ENCODE results near the gene NSL1. TPM values are rescaled to one million over a fixed set of nuclear protein-coding genes. Genes with fewer than 3 reads are reported as not detected.
"Not testable (repeated sequence)": the region's sequence is repeated elsewhere in the genome, so short reads cannot be mapped to it uniquely, and the experiment has no call there.

The NSL1 gene
- polyA plus RNA-seq, 10 donors, result 30.5 to 36.4 (median 32.6) TPM

GRCh38 chr1:212752934-212753497, 38.6 kb downstream of the NSL1 start:
- DNase-seq, result no peak

GRCh38 chr1:212752252-212752933, 39.2 kb downstream of the NSL1 start:
- DNase-seq, result peak in 2 of 3 donors; percentile 11 to 26

GRCh38 chr1:212749821-212750535, 41.6 kb downstream of the NSL1 start:
- DNase-seq, result peak in 2 of 3 donors; percentile 47 to 62

- DNase-seq, result no peak
These were observed 45.0 kb downstream of the NSL1 start for GRCh38 chr1:212746546-212746945.

GRCh38 chr1:212745303-212745702, 46.3 kb downstream of the NSL1 start:
- DNase-seq, result no peak

GRCh38 chr1:212743901-212744475, 47.6 kb downstream of the NSL1 start:
- no peak for DNase-seq

GRCh38 chr1:212738330-212738729, 53.2 kb downstream of the NSL1 start:
- DNase-seq, result no peak

GRCh38 chr1:212737559-212737958, 54.0 kb downstream of the NSL1 start:
- DNase-seq, result no peak

GRCh38 chr1:212733109-212733508, 58.5 kb downstream of the NSL1 start:
- DNase-seq, result no peak

GRCh38 chr1:212731630-212732029, 59.9 kb downstream of the NSL1 start:
- no peak for DNase-seq

GRCh38 chr1:212728606-212729005, 63.0 kb downstream of the NSL1 start:
- no peak for DNase-seq

- peak in 1 of 3 donors; percentile 15 for DNase-seq
These were observed 64.0 kb downstream of the NSL1 start for GRCh38 chr1:212727386-212728181.

GRCh38 chr1:212724679-212725078, 66.9 kb downstream of the NSL1 start:
- DNase-seq, result not testable (repeated sequence)

- no peak for DNase-seq
These were observed 69.2 kb downstream of the NSL1 start for GRCh38 chr1:212722270-212722957.

- DNase-seq, result peak in 1 of 3 donors; percentile 52
These were observed 70.0 kb downstream of the NSL1 start for GRCh38 chr1:212721388-212722247.

- DNase-seq, result no peak
These were observed 71.9 kb downstream of the NSL1 start for GRCh38 chr1:212719633-212720032.

GRCh38 chr1:212718499-212718898, 73.1 kb downstream of the NSL1 start:
- peak in 2 of 3 donors; percentile 21 to 37 for DNase-seq

- DNase-seq, result no peak
These were observed 75.4 kb downstream of the NSL1 start for GRCh38 chr1:212716161-212716560.

GRCh38 chr1:212713465-212714136, 78.0 kb downstream of the NSL1 start:
- no peak for DNase-seq
